WERI-Rb-1 (cell line): Measurements from ENCODE around the gene RPS6KA4.

ENCODE experiments used
- DNase-seq: peaks from one replicate; pipeline ENCODE4 v3.0.0-alpha.2; 2020
- H3K27ac ChIP-seq: fragments of 250-450 bp; sonication (Bioruptor Pico); 2 replicates; pipeline ENCODE4 v1.5.1; 2020; ENCODE audit warnings: mild to moderate bottlenecking, moderate library complexity
- H3K27me3 ChIP-seq: fragments of 250-450 bp; sonication (Bioruptor Pico); 2 replicates; pipeline ENCODE4 v1.5.1; 2021; ENCODE audit warnings: mild to moderate bottlenecking, low read depth, moderate library complexity; ENCODE audit not compliant: insufficient read depth, severe bottlenecking
- H3K36me3 ChIP-seq: fragments of 250-450 bp; sonication (Bioruptor Pico); 2 replicates; pipeline ENCODE4 v1.5.1; 2020; ENCODE audit warnings: mild to moderate bottlenecking, moderate library complexity
- H3K4me3 ChIP-seq: 2 replicates; pipeline ENCODE4 v1.5.1; 2011; ENCODE audit warnings: low read depth, mild to moderate bottlenecking, control low read depth, low read length
- H3K9me3 ChIP-seq: fragments of 250-450 bp; sonication (Bioruptor Pico); 2 replicates; pipeline ENCODE4 v1.5.1; 2021; ENCODE audit warnings: mild to moderate bottlenecking, moderate library complexity; ENCODE audit not compliant: severe bottlenecking
- TF ChIP-seq, protein P1 (sequence below): IDR thresholded peaks from 2 replicates; pipeline ENCODE4 v1.5.1; 2011; ENCODE audit warnings: low read depth, mild to moderate bottlenecking, control low read depth, inconsistent platforms, low read length

RPS6KA4 gene

DNA sequence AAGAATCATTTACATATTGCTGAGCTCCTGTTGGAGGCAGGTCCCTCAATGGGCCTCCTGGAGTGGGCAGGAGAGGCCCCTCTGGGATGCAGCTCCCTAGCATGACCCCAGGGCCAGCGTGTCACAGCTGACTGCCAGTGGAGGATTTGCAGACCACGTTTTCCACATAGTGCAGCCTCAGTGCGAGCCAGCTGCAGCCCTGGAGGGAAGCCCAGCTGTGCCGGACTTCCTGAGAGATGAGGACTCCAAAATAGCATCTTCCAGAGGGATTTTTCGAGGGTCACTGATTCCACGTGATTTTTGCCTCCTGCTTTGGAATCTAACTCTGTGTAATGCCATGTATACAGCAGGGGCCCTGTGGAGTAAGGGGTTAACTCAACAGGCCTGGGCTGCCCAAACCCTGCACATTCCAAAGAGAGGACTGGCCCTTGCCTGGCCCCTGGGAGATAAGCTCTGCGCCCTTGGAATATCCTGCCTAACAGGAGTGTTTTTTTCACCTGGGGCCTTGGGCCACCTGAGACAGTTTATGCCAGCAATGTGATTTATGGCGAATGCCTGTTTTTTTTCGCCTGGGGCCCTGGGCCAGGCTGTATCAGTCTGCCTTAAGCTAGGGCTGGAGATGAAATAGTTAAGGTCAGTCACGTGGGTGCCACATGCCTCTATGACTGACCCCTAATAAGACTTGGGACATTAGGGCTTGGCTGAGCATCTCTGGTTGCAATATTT is 47.4 kb downstream of the RPS6KA4 start:
- Histone ChIP-seq H3K27me3 (no peaks in the 10 kb centered on the region), H3K27ac (no peak overlapping the region), H3K4me3 (no peak overlapping the region), H3K36me3 (no peaks in the 10 kb centered on the region), H3K9me3 (no peaks in the 10 kb centered on the region)
- TF ChIP-seq, protein P1, sequence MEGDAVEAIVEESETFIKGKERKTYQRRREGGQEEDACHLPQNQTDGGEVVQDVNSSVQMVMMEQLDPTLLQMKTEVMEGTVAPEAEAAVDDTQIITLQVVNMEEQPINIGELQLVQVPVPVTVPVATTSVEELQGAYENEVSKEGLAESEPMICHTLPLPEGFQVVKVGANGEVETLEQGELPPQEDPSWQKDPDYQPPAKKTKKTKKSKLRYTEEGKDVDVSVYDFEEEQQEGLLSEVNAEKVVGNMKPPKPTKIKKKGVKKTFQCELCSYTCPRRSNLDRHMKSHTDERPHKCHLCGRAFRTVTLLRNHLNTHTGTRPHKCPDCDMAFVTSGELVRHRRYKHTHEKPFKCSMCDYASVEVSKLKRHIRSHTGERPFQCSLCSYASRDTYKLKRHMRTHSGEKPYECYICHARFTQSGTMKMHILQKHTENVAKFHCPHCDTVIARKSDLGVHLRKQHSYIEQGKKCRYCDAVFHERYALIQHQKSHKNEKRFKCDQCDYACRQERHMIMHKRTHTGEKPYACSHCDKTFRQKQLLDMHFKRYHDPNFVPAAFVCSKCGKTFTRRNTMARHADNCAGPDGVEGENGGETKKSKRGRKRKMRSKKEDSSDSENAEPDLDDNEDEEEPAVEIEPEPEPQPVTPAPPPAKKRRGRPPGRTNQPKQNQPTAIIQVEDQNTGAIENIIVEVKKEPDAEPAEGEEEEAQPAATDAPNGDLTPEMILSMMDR: no peak
- no peak for DNase-seq

DNA sequence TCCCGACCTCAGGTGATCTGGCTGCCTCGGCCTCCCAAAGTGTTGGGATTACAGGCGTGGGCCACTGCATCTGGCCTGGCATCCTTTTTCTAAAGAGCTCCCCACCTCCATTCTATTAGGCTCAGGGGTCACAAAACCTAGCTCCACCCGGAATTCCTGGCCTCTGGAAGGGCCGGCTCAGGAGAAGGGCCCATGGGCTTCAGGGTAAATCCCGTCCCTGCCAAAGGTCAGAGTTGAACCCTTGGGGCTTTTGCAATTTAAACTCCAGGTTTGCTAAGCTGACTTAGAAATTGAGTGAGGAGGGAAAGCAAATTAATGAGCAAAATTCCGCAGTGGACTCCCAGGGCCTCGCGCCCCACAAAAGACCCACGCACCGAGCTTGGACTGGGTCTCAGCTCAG is 48.3 kb downstream of the RPS6KA4 start:
- no peak overlapping the region for H3K27ac ChIP-seq
- no peak overlapping the region for H3K4me3 ChIP-seq
- H3K36me3 ChIP-seq: no peaks in the 10 kb centered on the region
- TF ChIP-seq, protein P1: no peak
- no peak for DNase-seq
- H3K27me3 ChIP-seq: no peaks in the 10 kb centered on the region
- H3K9me3 ChIP-seq: no peaks in the 10 kb centered on the region

DNA sequence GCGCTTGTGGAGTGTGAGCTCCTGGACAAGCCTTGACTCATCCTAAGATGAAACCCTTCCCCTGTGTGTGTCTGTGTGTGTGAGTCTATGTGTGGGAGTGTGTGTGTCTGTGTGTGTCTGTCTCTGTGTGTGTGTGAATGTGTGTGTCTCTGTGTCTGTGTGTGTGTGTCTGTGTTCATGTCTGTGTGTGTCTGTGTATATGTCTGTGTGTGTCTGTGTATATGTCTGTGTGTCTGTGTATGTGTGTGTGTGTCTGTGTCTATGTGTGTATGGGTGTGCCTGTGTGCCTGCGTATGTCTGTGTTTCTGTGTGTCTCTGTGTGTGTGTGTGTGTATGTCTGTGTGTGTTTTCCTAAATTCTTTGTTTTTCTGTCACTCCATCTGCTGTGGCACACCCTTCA is 48.7 kb downstream of the RPS6KA4 start:
- Histone ChIP-seq H3K27ac (no peak overlapping the region), H3K27me3 (no peaks in the 10 kb centered on the region), H3K36me3 (no peaks in the 10 kb centered on the region), H3K9me3 (no peaks in the 10 kb centered on the region), H3K4me3 (no peak overlapping the region)
- DNase-seq: no peak
- TF ChIP-seq, protein P1: no peak

DNA sequence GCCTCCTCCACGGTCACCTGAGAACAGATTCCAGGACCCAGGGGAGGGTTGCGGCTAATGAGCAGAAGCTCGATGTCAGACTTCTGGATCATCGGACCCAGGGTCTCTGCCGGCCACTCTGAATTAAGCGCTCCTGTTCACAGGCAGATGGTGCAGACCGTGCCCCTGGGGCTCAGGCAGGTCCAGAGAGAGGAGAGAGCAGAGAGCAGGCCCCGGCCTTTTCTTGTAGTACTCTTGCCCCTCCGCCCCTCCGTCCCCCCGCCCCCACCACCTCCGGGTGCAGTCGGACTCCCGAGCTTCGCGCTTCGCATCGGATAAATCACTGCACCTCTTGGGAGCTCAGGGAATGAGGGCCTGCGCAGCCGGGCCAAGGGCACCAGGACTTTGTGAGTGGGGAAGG is 50.3 kb downstream of the RPS6KA4 start:
- no peaks in the 10 kb centered on the region for H3K9me3 ChIP-seq
- peak overlapping the region; percentile 42; the same call in 1 of the 2 replicates for H3K27ac ChIP-seq
- TF ChIP-seq, protein P1: no peak
- H3K36me3 ChIP-seq: no peaks in the 10 kb centered on the region
- DNase-seq: peak; percentile 55
- H3K4me3 ChIP-seq: no peak overlapping the region; the same call in 1 of the 2 replicates
- no peaks in the 10 kb centered on the region for H3K27me3 ChIP-seq

DNA sequence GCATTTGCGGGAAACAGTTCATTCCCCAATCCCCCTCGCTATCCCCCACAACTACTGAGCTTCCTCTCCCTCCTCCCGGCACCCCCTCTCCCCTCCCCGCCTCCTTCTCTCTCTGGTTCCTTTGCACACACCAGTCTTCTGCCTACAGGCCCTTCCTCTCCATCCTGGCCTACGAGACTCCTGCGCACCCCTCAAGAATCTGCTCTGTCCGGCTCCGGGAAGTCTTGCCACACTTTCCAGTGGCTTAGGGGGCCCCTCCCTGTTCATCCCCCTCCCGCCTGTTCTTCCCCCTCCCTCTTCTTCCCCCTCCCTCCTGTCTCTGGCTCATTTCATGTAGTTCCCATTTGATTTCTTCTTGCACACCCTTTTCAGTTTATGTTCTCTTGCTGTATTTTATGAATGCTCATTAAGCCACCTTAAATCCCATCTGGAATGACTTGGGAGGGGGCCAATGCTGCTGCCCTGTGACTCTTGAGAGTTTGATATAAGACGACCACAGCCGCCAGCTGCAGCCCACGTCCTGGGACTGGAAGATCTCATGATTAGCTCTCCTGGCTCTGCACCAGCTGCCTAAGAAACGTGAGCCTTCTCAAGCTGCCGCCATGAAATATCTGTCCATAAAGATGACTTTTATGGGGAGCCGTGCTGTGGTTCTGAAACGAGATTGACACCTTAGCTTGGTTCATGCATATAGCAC is 50.9 kb downstream of the RPS6KA4 start:
- Histone ChIP-seq H3K27ac (peak overlapping the region; percentile 47), H3K36me3 (no peaks in the 10 kb centered on the region), H3K27me3 (no peaks in the 10 kb centered on the region), H3K4me3 (no peak overlapping the region; the same call in 1 of the 2 replicates), H3K9me3 (no peaks in the 10 kb centered on the region)
- DNase-seq: peak; percentile 62
- TF ChIP-seq, protein P1: no peak
